Measurements from ENCODE around the gene SYNJ2. TPM values are rescaled to one million over a fixed set of nuclear protein-coding genes. Genes with fewer than 3 reads are reported as not detected.

The SYNJ2 gene
- polyA plus RNA-seq, 1 experiment, result 40.8 TPM

GRCh38 chr6:157941101-157941863, 40.4 kb upstream of the SYNJ2 start:
- Histone ChIP-seq H3K27me3 (ENCODE audit: control insufficient read depth, insufficient read depth, low read length) (no peaks in the 10 kb centered on the region), H3K9me3 (ENCODE audit: control insufficient read depth, insufficient read depth, low read length) (peaks cover 6% of the 10 kb centered on the region; the same call in 1 of the 2 replicates), H3K27ac (ENCODE audit: low read depth, low read length) (no peak overlapping the region), H3K4me3 (ENCODE audit: low read depth, low read length) (no peak overlapping the region)
- TF ChIP-seq CTCF (IDR thresholded peaks at IDR 0.05; ENCODE audit: low read depth, low read length), result no peak
- ChIA-PET CTCF (interaction anchor here (1.0 kb wide), 1 partner anchor 130 kb away, joined by 3 read pairs; no protein-coding TSS in a partner anchor), POLR2A (no interaction called here)
- DNase-seq (ENCODE audit: low read depth, low spot score), result no peak

DNA sequence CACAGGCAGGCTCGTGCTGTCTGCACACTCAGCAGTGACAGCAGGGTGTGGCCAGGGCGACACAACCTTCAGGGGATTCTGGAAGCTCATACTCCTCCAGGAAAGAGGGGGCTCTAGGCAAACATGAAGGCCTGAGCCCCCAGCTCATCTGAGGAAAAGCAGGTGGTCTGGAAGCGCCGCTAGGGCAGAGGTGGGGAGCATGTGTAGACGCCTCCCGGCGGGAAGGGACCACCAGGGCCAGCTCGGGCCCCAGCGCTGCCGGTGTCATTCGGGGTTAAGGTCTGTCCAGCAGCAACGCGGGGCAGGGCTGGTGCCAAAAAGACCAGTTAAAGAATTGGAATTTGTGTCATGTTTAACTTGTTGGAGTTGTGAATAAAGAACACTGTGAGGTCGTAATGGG, 39.3 kb upstream of the SYNJ2 start:
- Histone ChIP-seq H3K4me3 (ENCODE audit: low read depth, low read length) (no peak overlapping the region), H3K27me3 (ENCODE audit: control insufficient read depth, insufficient read depth, low read length) (no peaks in the 10 kb centered on the region), H3K9me3 (ENCODE audit: control insufficient read depth, insufficient read depth, low read length) (peaks cover 6% of the 10 kb centered on the region; the same call in 1 of the 2 replicates), H3K27ac (ENCODE audit: low read depth, low read length) (no peak overlapping the region)
- POLR2A ChIA-PET, result no interaction called here
- DNase-seq (ENCODE audit: low read depth, low spot score), result no peak
- CTCF ChIA-PET, result interaction anchor here (1.0 kb wide), 1 partner anchor 129 kb away, joined by 3 read pairs; no protein-coding TSS in a partner anchor
- TF ChIP-seq CTCF (IDR thresholded peaks at IDR 0.05; ENCODE audit: low read depth, low read length), result no peak

DNA sequence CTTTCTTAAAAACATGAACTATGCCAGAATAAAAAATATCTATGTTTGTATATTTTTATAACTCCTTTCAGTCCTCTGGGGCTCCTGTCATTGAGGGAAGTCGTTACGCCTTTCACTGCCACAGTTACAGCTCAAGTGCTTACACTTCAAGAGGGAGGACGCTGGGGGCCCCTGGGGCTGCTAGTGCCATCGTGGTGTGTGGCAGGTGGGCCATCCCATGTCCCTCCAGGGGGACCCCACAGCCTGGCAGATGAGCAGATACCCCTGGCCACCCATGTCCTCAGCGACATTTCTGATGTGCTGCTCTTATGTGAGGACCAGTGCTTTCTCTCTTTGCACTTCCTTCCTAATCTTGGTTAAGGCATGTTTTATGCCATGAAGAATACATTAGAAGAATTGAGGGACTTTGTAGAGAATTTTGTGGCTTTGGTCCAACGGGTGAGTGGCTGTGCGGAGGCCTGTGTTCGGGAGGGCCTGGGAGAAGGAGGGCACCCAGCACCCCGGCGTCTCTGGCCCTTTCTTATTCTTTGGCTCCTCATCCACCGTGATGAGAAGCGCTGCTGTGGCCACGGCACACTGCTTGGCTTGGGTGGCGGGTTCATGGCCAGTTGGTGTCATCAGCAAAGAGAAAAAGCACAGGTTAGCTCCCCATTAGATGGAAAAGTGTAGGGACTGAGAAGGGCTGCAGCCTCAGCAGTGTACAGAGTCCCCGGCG, 38.3 kb upstream of the SYNJ2 start:
- Histone ChIP-seq H3K9me3 (ENCODE audit: control insufficient read depth, insufficient read depth, low read length) (peaks cover 6% of the 10 kb centered on the region; the same call in 1 of the 2 replicates), H3K4me3 (ENCODE audit: low read depth, low read length) (no peak overlapping the region), H3K27ac (ENCODE audit: low read depth, low read length) (no peak overlapping the region), H3K27me3 (ENCODE audit: control insufficient read depth, insufficient read depth, low read length) (no peaks in the 10 kb centered on the region)
- CTCF ChIA-PET, result no interaction called here
- POLR2A ChIA-PET, result no interaction called here
- no peak for TF ChIP-seq CTCF (IDR thresholded peaks at IDR 0.05; ENCODE audit: low read depth, low read length)
- DNase-seq (ENCODE audit: low read depth, low spot score), result no peak

- Histone ChIP-seq H3K27me3 (ENCODE audit: control insufficient read depth, insufficient read depth, low read length) (no peaks in the 10 kb centered on the region), H3K27ac (ENCODE audit: low read depth, low read length) (no peak overlapping the region), H3K9me3 (ENCODE audit: control insufficient read depth, insufficient read depth, low read length) (peaks cover 6% of the 10 kb centered on the region; the same call in 1 of the 2 replicates), H3K4me3 (ENCODE audit: low read depth, low read length) (no peak overlapping the region)
- no peak for TF ChIP-seq CTCF (IDR thresholded peaks at IDR 0.05; ENCODE audit: low read depth, low read length)
- CTCF ChIA-PET, result no interaction called here
- POLR2A ChIA-PET, result no interaction called here
- no peak for DNase-seq (ENCODE audit: low read depth, low spot score)
These were observed 37.7 kb upstream of the SYNJ2 start for GRCh38 chr6:157943964-157944283.

Data from AG04450 (cell line).